NCI-H345 (cell line): ENCODE results near the gene TECTB.
A peak's percentile ranks its signal among the peaks of the same experiment; 100 is the strongest.

Source experiments
- DNase-seq: peaks from one replicate; lab custom pipeline; 2025; lab: John Stamatoyannopoulos, UW

TECTB gene

DNA sequence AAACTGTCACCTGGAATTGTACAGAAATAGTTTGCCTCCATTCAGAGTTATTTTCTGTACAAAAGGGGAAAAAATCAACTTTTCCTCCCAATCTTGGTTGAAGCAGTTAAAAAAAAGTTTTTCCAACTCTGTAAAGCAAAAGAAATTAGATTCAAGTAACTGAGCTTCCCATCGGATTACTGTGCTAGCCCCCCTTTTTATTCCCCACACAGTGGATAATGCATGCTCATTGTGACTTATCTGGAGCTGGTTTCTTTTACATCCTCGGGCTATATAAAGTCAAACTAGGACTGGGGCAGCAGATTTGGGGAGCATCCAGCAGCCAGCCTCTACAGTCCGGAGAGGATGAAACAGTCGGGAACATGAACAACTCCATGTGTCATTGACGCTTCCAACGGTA, at the start of gene TECTB:
Gene TECTB, plus strand, starts transcription at position 301 of the 400 bp plus-strand sequence. CDS start 335 bp downstream, outside the sequence.
- no peak for DNase-seq

DNA sequence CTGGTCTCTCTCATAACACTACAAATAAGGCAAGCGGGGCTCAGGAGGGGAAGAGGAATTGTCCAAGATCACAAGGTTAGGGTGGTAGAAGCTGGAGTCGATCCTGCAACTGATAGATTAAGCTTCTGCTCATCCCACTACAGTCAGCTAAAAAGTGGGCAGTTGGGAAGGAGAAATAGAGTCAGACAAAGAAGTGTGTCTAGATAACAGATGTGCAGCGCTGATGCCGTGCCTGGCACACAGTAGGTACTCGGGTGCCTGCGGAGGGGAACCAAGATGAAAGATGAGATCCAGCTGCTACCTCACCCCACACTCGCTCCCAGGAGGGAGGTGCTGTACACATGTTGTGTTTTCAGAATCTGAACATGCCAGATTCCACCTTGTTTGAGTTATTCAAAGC, 48.1 kb upstream of the TECTB start:
- no peak for DNase-seq

DNA sequence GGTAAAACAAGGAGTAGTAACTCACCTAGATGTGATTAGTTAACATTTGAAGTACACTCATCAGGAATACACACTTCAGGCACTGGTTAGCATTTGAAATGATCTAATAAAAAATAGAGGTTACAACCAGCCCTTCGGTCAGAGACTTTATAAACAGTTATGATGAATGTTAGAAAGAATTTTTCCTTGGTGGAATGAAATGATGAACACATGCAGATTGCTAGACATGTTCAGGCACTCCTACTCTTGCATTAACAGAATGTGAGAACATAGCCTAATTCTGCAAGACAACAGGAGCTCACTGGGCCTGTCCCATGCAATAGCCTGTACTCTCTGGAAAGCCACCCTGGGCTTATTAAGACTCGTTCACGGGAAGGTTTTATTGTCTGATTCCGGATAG, 47.3 kb upstream of the TECTB start:
- DNase-seq: no peak

GRCh38 chr10:112236486-112236885, 46.7 kb upstream of the TECTB start:
- no peak for DNase-seq

DNA sequence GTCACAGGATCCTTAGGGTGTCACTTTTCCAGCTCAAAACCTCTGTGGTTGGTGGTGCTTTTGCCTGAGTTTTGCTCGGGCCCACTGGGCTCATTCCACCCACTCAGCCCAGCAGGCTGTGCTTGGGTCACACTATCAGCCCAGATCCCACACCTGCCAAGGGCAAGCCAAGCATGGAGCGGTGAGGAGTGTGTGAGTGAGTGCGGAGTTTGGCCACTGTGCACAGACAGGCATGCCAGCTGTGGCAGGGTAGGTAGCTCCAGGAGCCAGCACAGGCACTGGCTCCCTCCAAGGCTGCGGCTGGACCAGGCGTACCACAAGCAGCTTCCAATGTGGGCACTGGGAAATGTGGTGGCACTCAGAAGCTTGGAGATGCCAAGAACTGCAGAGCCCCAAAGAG, 43.9 kb upstream of the TECTB start:
- no peak for DNase-seq

DNA sequence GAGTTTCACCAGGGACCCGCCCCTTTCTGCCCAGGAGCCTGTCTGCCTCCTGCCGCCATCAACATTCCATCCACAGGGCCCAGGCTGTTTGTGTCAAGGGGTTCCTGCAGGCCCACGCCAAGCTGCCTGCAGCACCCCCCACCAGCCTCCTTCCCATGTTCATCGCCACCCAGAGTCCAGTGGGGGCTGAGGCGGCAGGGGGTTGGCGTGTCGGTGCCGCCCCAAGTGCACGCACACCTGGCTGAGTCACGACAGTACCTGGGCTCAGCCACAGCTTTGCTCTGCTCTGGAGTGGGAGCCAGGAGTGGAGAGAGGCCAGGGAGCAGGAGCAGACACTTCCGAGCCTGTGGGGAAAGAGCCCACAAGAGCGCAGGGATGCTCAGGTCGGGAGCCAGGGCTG, 42.8 kb upstream of the TECTB start:
- DNase-seq: no peak

GRCh38 chr10:112241651-112242341, 41.4 kb upstream of the TECTB start:
- no peak for DNase-seq

GRCh38 chr10:112242769-112243168, 40.4 kb upstream of the TECTB start:
- DNase-seq: no peak

DNA sequence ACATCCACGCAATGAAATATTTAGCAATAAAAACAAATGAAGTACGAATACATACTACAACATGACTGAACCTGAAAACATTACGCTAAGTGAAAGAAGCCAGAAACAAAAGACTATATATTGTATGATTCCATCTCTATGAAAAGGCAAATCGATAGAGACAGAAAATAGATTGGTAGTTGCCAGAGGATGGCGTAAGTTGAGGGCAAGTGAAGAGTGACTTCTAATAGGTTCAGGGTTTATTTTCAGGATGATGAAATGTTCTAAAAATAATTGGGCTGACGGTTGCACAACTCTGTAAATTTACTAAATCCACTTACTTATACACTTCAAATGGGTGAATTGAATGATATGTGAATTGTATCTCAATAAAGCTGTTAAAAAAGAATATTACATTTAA, 39.5 kb upstream of the TECTB start:
- no peak for DNase-seq

- DNase-seq: no peak
Measured at GRCh38 chr10:112244197-112244596, 39.0 kb upstream of the TECTB start.

DNA sequence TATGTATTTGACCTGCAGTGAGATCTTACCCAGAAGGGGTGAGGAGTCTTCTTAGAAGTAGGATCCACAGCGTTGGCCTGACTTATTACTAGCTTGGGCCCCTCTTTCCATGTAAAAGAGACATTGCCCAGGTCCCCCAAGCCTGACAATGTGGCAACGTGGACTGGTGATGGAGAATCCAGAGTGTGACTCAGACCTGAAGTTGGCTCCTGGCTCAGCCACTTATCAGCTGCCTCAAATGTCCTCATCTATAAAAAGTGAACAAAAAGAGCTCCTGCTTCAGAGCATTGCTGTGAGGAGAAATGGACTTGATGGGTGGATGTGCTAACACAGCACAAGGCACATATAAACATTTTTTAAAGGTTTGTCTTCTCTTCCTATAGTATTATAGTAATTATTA, 35.4 kb upstream of the TECTB start:
- DNase-seq: no peak

DNA sequence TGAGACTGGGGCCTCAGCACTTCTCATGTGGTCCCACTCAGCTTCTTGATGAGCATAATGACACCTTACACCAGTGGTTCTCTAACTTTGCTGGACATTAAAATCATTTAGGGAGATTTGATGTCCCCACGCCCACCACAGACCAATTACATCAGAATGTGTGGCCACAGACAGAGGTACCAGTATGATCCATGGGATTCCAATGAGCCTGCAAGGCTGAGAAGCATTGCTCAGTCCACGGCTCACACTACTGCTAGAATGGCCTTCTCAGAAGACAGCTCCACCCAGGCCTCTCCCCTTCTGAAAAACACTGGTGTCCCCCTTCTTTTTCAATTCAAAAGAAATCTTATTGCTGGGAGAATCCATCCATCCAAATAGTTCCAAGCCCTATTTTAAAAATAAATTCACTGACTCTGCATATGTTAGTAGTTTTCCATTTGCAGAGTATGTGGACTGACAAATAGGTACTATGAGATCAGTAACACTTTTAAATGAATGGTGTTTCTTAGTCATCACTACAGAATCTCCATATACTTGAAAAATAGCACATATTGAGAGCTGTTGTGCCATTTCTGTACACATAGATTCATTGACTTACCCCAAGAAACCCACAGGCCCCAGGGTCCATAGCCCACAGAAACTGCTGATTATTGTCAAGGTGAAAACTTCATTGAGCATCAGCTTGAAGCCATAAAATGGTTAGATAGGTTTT, 34.5 kb upstream of the TECTB start:
- no peak for DNase-seq

GRCh38 chr10:112249722-112250121, 33.5 kb upstream of the TECTB start:
- DNase-seq: no peak

DNA sequence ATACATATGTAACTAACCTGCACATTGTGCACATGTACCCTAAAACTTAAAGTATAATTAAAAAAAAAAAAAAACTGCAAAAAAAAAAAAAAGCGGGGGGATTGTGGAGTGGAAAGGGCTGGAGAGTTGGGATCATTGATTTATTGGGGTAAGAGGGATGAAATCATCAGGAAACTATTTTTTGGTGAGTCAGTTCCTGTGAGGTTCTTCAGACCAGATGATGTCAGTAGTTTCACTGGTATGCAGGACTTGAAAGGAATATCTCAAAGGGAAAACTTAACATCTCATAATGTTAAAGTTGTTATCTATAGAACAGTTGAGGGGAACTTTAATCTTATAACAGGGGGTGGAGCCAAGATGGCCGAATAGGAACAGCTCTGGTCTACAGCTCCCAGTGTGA, 32.6 kb upstream of the TECTB start:
- no peak for DNase-seq

DNA sequence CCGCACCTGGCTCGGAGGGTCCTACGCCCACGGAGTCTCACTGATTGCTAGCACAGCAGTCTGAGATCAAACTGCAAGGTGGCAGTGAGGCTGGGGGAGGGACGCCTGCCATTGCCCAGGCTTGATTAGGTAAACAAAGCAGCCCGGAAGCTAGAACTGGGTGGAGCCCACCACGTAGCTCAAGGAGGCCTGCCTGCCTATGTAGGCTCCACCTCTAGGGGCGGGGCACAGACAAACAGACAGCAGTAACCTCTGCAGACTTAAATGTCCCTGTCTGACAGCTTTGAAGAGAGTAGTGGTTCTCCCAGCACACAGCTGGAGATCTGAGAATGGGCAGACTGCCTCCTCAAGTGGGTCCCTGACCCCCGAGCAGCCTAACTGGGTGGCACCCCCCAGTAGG, 32.0 kb upstream of the TECTB start:
- peak; percentile 2 for DNase-seq

GRCh38 chr10:112258407-112258806, 24.8 kb upstream of the TECTB start:
- DNase-seq: no peak

DNA sequence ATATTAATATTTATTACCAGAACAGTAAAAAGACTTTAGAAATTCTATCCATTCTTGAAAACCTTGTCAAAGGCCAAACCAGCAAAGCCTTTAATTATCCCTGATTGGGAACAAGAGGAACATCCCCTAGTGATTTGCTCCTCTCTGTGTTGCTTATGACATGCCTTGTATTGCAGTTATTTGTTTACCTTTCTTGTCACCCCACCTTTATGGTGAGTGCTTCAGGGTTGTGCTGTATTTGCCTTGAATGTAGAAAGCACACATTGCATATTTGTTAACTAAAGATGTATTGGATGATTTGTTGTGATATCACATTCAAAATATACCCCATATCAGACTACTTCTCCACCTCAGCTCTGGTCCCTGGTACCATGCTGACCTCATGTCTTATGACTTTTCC, 23.5 kb upstream of the TECTB start:
- no peak for DNase-seq

- no peak for DNase-seq
Measured at GRCh38 chr10:112260831-112261230, 22.4 kb upstream of the TECTB start.

- no peak for DNase-seq
Measured at GRCh38 chr10:112261281-112261822, 21.8 kb upstream of the TECTB start.

DNA sequence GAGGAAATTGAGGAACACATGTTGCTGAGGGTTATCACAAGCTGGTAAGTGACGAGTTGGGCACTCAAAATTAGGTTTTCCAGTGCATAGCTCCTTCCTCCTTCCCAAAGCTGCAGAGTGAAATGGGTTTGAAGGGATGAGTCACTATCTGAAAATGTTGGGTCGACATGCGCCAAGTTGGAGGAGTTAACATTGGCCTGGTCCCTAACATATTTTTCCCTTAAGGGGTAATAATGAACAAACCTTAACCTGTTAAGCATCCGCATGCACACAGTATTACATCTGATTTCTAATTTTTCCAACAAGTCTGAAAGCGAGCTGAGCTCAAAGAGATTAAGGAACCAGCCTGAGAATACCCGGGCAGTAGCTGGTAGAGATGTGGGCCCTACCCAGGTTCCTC, 20.7 kb upstream of the TECTB start:
- no peak for DNase-seq

DNA sequence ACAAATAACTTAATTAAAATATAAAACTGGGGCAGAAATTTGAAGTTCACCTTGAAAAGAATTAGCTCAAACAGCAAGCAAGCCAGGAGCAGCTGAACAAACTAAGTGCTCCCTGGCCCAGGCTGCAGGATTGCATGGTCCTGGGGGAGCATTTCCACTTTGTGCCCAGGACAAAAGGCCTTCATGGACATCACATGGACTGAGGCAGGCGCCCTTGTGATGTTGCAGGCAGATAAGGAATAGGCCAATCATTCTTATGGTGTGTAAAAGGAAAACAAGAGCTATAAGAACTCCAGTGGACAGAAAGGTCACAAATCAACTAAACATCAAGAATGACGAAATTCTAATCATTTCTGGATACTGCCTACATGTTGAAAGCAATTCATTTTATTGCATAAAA, 17.5 kb upstream of the TECTB start:
- no peak for DNase-seq

DNA sequence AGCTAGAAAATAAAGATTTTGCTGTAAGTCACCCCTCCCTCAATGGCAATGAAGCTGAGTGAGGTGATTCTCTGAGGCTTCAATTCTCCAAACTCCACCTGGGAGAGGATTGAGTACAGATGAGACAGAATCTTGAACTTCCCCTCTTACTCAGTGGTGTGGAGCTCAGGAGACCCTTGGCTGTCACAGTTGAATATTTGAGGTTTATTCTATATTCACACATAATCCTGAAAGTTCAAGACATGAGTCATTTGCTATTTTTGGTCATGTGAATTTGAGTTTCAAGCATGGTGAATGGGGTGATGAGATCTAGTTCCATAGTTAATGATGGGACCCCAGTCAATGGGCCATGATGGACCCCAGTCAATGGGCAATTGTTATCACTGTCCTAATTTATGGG, 13.9 kb upstream of the TECTB start:
- DNase-seq: no peak

- DNase-seq: no peak
Measured at GRCh38 chr10:112271982-112272381, 11.2 kb upstream of the TECTB start.

DNA sequence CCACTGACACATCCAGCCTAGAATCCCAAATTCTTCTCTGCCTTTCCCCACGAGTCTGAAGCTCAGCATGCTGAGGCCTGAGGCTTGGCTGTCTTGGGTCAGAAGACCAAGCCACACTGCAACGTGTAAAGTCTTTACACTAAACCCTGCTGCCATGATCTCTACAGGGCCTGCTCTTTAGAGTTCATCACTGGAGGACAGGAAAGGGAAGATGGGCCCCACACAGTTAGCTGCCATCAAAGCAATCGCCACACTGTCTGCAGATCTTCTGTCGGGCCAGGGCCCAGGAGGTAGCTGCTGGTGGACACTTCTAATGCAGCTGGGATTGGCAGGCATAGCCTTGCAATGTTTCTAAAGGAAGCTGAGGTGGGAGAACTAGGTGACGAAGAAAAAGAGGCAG, 8.4 kb upstream of the TECTB start:
- DNase-seq: no peak
